Mesendoderm (in vitro differentiated cells): Measurements from ENCODE around the gene GCAT.
"Not testable (repeated sequence)": the region's sequence is repeated elsewhere in the genome, so short reads cannot be mapped to it uniquely, and the experiment has no call there.

Source experiments
- DNase-seq: peaks from one replicate; pipeline ENCODE4 v3.0.0; 2013
- H2AK5ac ChIP-seq: 2 replicates; pipeline ENCODE4 v1.6.1; 2013; ENCODE audit warnings: low read length, inconsistent platforms
- H2BK120ac ChIP-seq: 2 replicates; pipeline ENCODE4 v1.6.1; 2013; ENCODE audit warnings: low read depth, mild to moderate bottlenecking, low read length, moderate library complexity, mixed read lengths
- H2BK15ac ChIP-seq: replicated peaks from 2 replicates; pipeline ENCODE4 v1.6.1; 2013; ENCODE audit warnings: low read depth, mild to moderate bottlenecking, moderate library complexity
- H2BK5ac ChIP-seq: 2 replicates; pipeline ENCODE4 v1.6.1; 2013; ENCODE audit warnings: low read length, inconsistent platforms
- H3K18ac ChIP-seq: 2 replicates; pipeline ENCODE4 v1.6.1; 2013; ENCODE audit warnings: mild to moderate bottlenecking, low read length, mixed read lengths
- H3K23ac ChIP-seq: one replicate; pipeline ENCODE4 v1.6.1; 2013; ENCODE audit warnings: low read length
- H3K27ac ChIP-seq: 2 replicates; pipeline ENCODE4 v1.5.1; 2013; ENCODE audit warnings: low read depth, mild to moderate bottlenecking, inconsistent platforms, low read length, moderate library complexity
- H3K27me3 ChIP-seq: 2 replicates; pipeline ENCODE4 v1.6.1; 2013; ENCODE audit warnings: low read length, control low read depth, mild to moderate bottlenecking, inconsistent platforms; ENCODE audit not compliant: insufficient read depth, poor library complexity
- H3K36me3 ChIP-seq: 2 replicates; pipeline ENCODE4 v1.6.1; 2013; ENCODE audit warnings: low read length, inconsistent platforms; ENCODE audit not compliant: control insufficient read depth, insufficient read depth
- H3K4ac ChIP-seq: one replicate; pipeline ENCODE4 v1.6.1; 2013; ENCODE audit warnings: low read depth, mild to moderate bottlenecking, low read length, moderate library complexity
- H3K4me1 ChIP-seq: 2 replicates; pipeline ENCODE4 v1.6.1; 2013; ENCODE audit warnings: low read depth, low read length, inconsistent platforms; ENCODE audit not compliant: control insufficient read depth
- H3K4me2 ChIP-seq: 2 replicates; pipeline ENCODE4 v1.6.1; 2013; ENCODE audit warnings: low read length
- H3K4me3 ChIP-seq: 2 replicates; pipeline ENCODE4 v1.5.1; 2013; ENCODE audit warnings: mild to moderate bottlenecking, low read length
- H3K56ac ChIP-seq: one replicate; pipeline ENCODE4 v1.6.1; 2013; ENCODE audit warnings: low read length
- H3K79me1 ChIP-seq: 2 replicates; pipeline ENCODE4 v1.6.1; 2013; ENCODE audit warnings: low read length, inconsistent platforms
- H3K79me2 ChIP-seq: 2 replicates; pipeline ENCODE4 v1.6.1; 2013; ENCODE audit warnings: mild to moderate bottlenecking, low read length; ENCODE audit not compliant: control insufficient read depth, insufficient read depth
- H3K9ac ChIP-seq: 2 replicates; pipeline ENCODE4 v1.6.1; 2013; ENCODE audit warnings: low read length, inconsistent platforms
- H4K5ac ChIP-seq: one replicate; pipeline ENCODE4 v1.6.1; 2013; ENCODE audit warnings: low read length
- H4K8ac ChIP-seq: one replicate; pipeline ENCODE4 v1.6.1; 2013; ENCODE audit warnings: low read depth, mild to moderate bottlenecking, control low read depth, low read length, moderate library complexity
- WGBS: extraction: QIAGEN DNeasy Blood & Tissue Kit; methylation state at CpG from one replicate; pipeline ENCODE4 v1.1.7; 2013; ENCODE audit warnings: low lambda C conversion rate, missing lambda C conversion rate; ENCODE audit not compliant: insufficient coverage; ENCODE audit errors: extremely low coverage; 5-methylcytosine and 5-hydroxymethylcytosine counted together

GCAT gene

DNA sequence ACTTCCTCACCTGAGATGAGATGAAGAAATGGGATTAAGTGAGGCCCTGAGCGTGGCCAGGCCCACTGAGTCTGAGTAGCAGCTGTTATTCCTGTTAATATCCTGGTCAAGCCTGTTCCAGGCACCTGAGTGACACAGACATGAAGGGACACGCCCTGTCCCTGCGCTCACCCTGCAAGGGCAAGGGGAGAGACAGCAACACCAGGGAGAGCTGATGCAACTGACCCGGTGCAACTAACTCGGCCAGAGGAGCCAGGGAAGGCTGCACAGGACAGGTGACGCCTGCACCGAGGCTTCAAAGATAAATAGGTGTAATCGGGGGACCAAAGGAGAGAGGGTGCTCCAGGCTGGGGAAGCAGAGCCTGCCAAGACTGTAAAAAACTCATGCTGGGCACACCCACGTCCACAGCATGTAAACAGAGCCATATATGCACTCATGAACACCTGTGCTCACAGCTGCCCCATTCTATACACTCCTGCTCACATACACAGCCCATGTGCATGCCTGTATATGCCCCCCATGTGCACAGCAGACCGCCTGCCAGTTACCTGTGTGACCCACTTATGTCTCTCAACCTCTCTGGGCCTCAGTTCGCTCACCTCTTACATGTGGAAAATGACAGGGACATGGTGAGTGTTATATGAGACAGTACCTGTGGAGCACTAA lies 22.8 kb upstream of the GCAT start:
- no peak overlapping the region for H3K9ac ChIP-seq
- no peaks in the 10 kb centered on the region for H3K36me3 ChIP-seq
- H2BK5ac ChIP-seq, result no peak overlapping the region
- H3K27me3 ChIP-seq, result no peaks in the 10 kb centered on the region
- no peak overlapping the region for H3K27ac ChIP-seq
- no peak overlapping the region for H3K56ac ChIP-seq
- H3K4me1 ChIP-seq, result no peaks in the 10 kb centered on the region
- no peak overlapping the region for H2BK15ac ChIP-seq
- no peak overlapping the region for H3K4me3 ChIP-seq
- no peak overlapping the region for H4K5ac ChIP-seq
- no peak overlapping the region for H3K18ac ChIP-seq
- no CpG with 5 or more reads among the region's 11 CpGs for WGBS
- no peak for DNase-seq
- no peaks in the 10 kb centered on the region for H3K79me2 ChIP-seq
- no peaks in the 10 kb centered on the region for H3K79me1 ChIP-seq
- H3K4me2 ChIP-seq, result no peak overlapping the region
- no peak overlapping the region for H2AK5ac ChIP-seq
- no peak overlapping the region for H3K4ac ChIP-seq
- no peak overlapping the region for H3K23ac ChIP-seq
- no peak overlapping the region for H4K8ac ChIP-seq
- no peak overlapping the region for H2BK120ac ChIP-seq

GRCh38 chr22:37790234-37790633 lies 17.5 kb upstream of the GCAT start:
- no peak for DNase-seq
- Histone ChIP-seq H3K4me2 (no peak overlapping the region), H2BK5ac (no peak overlapping the region), H3K79me2 (no peaks in the 10 kb centered on the region), H2BK15ac (no peak overlapping the region), H4K5ac (no peak overlapping the region), H3K56ac (no peak overlapping the region), H3K27ac (no peak overlapping the region), H3K23ac (no peak overlapping the region), H4K8ac (no peak overlapping the region), H3K79me1 (no peaks in the 10 kb centered on the region), H3K18ac (no peak overlapping the region), H3K4me3 (no peak overlapping the region), H2AK5ac (no peak overlapping the region), H3K27me3 (no peaks in the 10 kb centered on the region), H3K36me3 (no peaks in the 10 kb centered on the region), H2BK120ac (no peak overlapping the region), H3K4me1 (no peaks in the 10 kb centered on the region), H3K4ac (no peak overlapping the region), H3K9ac (no peak overlapping the region)
- WGBS, result no CpG with 5 or more reads among the region's 2 CpGs

DNA sequence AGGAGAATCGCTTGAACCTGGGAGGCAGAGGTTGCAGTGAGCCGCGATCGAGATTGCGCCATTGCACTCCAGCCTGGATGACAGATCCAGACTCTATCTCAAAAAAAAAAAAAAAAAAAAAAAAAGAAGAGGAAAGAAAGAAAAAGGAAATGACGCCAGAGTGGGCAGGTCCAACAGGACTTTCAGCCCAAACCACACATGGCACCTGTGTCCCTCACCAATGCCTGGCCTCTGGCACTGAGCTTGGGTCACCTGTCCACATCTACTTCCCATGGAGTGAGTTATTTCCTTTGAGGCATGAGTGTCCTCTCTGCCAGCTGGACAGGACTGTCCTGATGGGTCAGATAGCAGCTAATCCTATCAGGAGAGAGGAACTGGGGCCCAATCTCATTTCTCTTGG lies 15.2 kb upstream of the GCAT start:
- no peak overlapping the region for H3K4me3 ChIP-seq
- H4K8ac ChIP-seq, result no peak overlapping the region
- H3K79me1 ChIP-seq, result no peaks in the 10 kb centered on the region
- no peak overlapping the region for H3K4me2 ChIP-seq
- H3K56ac ChIP-seq, result no peak overlapping the region
- no peak overlapping the region for H3K18ac ChIP-seq
- no peak overlapping the region for H3K27ac ChIP-seq
- DNase-seq, result no peak
- no peaks in the 10 kb centered on the region for H3K27me3 ChIP-seq
- H2BK120ac ChIP-seq, result no peak overlapping the region
- no peaks in the 10 kb centered on the region for H3K79me2 ChIP-seq
- H3K23ac ChIP-seq, result no peak overlapping the region
- H4K5ac ChIP-seq, result no peak overlapping the region
- H3K9ac ChIP-seq, result no peak overlapping the region
- no peaks in the 10 kb centered on the region for H3K4me1 ChIP-seq
- no peak overlapping the region for H2BK15ac ChIP-seq
- H2BK5ac ChIP-seq, result no peak overlapping the region
- no peak overlapping the region for H2AK5ac ChIP-seq
- no CpG with 5 or more reads among the region's 6 CpGs for WGBS
- no peaks in the 10 kb centered on the region for H3K36me3 ChIP-seq
- H3K4ac ChIP-seq, result no peak overlapping the region

- Histone ChIP-seq H4K8ac (no peak overlapping the region), H2AK5ac (no peak overlapping the region)
These were observed 13.4 kb upstream of the GCAT start for GRCh38 chr22:37794376-37794775.

DNA sequence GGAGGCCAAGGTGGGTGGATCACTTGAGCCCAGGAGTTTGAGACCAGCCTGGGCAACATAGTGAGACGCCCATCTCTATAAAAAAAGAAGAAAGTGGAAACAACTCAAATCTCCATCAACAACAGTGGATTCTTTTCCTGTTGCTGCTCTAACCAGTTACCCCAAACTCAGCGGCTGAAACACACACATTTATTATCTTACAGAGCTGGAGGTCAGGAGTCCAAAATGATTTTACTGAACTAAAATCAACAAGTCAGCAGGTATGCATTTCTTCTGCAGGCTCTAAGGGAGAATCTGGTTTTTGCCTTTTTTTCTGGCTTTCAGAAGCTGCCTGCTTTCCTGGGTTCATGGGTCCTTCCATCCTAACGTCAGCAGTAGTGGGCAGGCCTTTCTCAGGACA lies 11.7 kb upstream of the GCAT start:
- Histone ChIP-seq H2BK5ac (no peak overlapping the region), H2AK5ac (no peak overlapping the region), H3K4me2 (no peak overlapping the region), H3K23ac (no peak overlapping the region), H3K27ac (no peak overlapping the region), H4K5ac (no peak overlapping the region), H3K79me2 (no peaks in the 10 kb centered on the region), H3K79me1 (no peaks in the 10 kb centered on the region), H2BK120ac (no peak overlapping the region), H3K36me3 (no peaks in the 10 kb centered on the region), H3K27me3 (no peaks in the 10 kb centered on the region), H3K56ac (no peak overlapping the region), H3K18ac (no peak overlapping the region), H3K4me3 (no peak overlapping the region), H3K4ac (no peak overlapping the region), H2BK15ac (no peak overlapping the region), H4K8ac (no peak overlapping the region), H3K4me1 (no peaks in the 10 kb centered on the region), H3K9ac (no peak overlapping the region)
- no CpG with 5 or more reads among the region's 3 CpGs for WGBS
- no peak for DNase-seq

More at GRCh38 chr22:37794376-37794775, 13.4 kb upstream of the GCAT start:
- Histone ChIP-seq H3K18ac (no peak overlapping the region), H3K4me1 (no peaks in the 10 kb centered on the region), H3K4me3 (no peak overlapping the region), H3K9ac (no peak overlapping the region), H4K5ac (no peak overlapping the region), H3K4ac (no peak overlapping the region), H3K4me2 (no peak overlapping the region), H2BK120ac (no peak overlapping the region), H3K79me2 (no peaks in the 10 kb centered on the region), H2BK5ac (no peak overlapping the region), H3K23ac (no peak overlapping the region), H3K56ac (no peak overlapping the region), H3K27ac (no peak overlapping the region), H3K27me3 (no peaks in the 10 kb centered on the region), H2BK15ac (no peak overlapping the region), H3K79me1 (no peaks in the 10 kb centered on the region), H3K36me3 (no peaks in the 10 kb centered on the region)
- WGBS, result no CpG with 5 or more reads among the region's 2 CpGs
- DNase-seq, result no peak

GRCh38 chr22:37797259-37797658 lies 10.5 kb upstream of the GCAT start:
- not testable (repeated sequence) for H3K36me3 ChIP-seq, H4K5ac ChIP-seq, H2AK5ac ChIP-seq, H3K4me2 ChIP-seq, H2BK120ac ChIP-seq, H3K4me1 ChIP-seq, H3K18ac ChIP-seq, H3K56ac ChIP-seq, H3K4ac ChIP-seq, H4K8ac ChIP-seq, H2BK5ac ChIP-seq, DNase-seq, H3K23ac ChIP-seq, H3K9ac ChIP-seq, H3K79me1 ChIP-seq, H3K79me2 ChIP-seq, H2BK15ac ChIP-seq, H3K4me3 ChIP-seq, H3K27me3 ChIP-seq, H3K27ac ChIP-seq
- no CpG with 5 or more reads among the region's 7 CpGs for WGBS
